Astrocyte (in vitro differentiated cells and primary cell): ENCODE measurements around the gene MOCS3. TPM values are rescaled to one million over a fixed set of nuclear protein-coding genes. Genes with fewer than 3 reads are reported as not detected.
A peak's percentile ranks its signal among the peaks of the same experiment; 100 is the strongest.

ENCODE experiments used
- DNase-seq: peaks from one replicate; pipeline ENCODE4 v3.0.0-alpha.2; 2010; ENCODE audit warnings: low read depth
- FAIRE-seq: peaks from 2 replicates; lab custom pipeline; 2011; peaks lifted over from hg19 to GRCh38; lab: Jason Lieb, UNC
- H2AFZ ChIP-seq: 2 replicates; pipeline ENCODE4 v1.6.0; 2012; ENCODE audit warnings: low read depth, low read length, inconsistent platforms
- H3K27ac ChIP-seq: 2 replicates; pipeline ENCODE4 v1.5.1; 2011; ENCODE audit warnings: low read depth, low read length, inconsistent platforms
- H3K27me3 ChIP-seq: 2 replicates; pipeline ENCODE4 v1.6.0; 2011; ENCODE audit warnings: low read length, inconsistent platforms; ENCODE audit not compliant: insufficient read depth
- H3K36me3 ChIP-seq: 2 replicates; pipeline ENCODE4 v1.5.1; 2011; ENCODE audit warnings: low read length, inconsistent platforms; ENCODE audit not compliant: insufficient read depth
- H3K4me1 ChIP-seq: 2 replicates; pipeline ENCODE4 v1.5.1; 2011; ENCODE audit warnings: low read length, inconsistent platforms; ENCODE audit not compliant: insufficient read depth
- H3K4me2 ChIP-seq: 2 replicates; pipeline ENCODE4 v1.6.0; 2012; ENCODE audit warnings: low read length, inconsistent platforms
- H3K4me3 ChIP-seq: 2 replicates; pipeline ENCODE4 v1.5.1; 2011; ENCODE audit warnings: low read depth, mild to moderate bottlenecking, low read length, inconsistent platforms; ENCODE audit not compliant: insufficient read depth
- H3K79me2 ChIP-seq: 2 replicates; pipeline ENCODE4 v1.6.0; 2012; ENCODE audit warnings: mild to moderate bottlenecking, low read length, inconsistent platforms; ENCODE audit not compliant: insufficient read depth
- H3K9ac ChIP-seq: 2 replicates; pipeline ENCODE4 v1.6.0; 2012; ENCODE audit warnings: mild to moderate bottlenecking, low read length, inconsistent platforms
- H3K9me3 ChIP-seq: 2 replicates; pipeline ENCODE4 v1.5.1; 2012; ENCODE audit warnings: low read depth, mild to moderate bottlenecking, low read length, inconsistent platforms; ENCODE audit not compliant: insufficient read depth
- H4K20me1 ChIP-seq: 2 replicates; pipeline ENCODE4 v1.6.0; 2012; ENCODE audit warnings: low read length, inconsistent platforms; ENCODE audit not compliant: insufficient read depth
- H3K27ac Mint-ChIP-seq: one replicate; pipeline ENCODE4 v1.8.0; 2021; ENCODE audit warnings: mild to moderate bottlenecking, mixed read lengths; ENCODE audit not compliant: unreplicated experiment
- H3K27me3 Mint-ChIP-seq: one replicate; pipeline ENCODE4 v1.8.0; 2021; ENCODE audit warnings: low read depth, mixed read lengths; ENCODE audit not compliant: unreplicated experiment
- H3K36me3 Mint-ChIP-seq: one replicate; pipeline ENCODE4 v1.8.0; 2021; ENCODE audit warnings: low read depth, mixed read lengths; ENCODE audit not compliant: unreplicated experiment
- H3K4me1 Mint-ChIP-seq: one replicate; pipeline ENCODE4 v1.8.0; 2021; ENCODE audit warnings: low read depth, mixed read lengths; ENCODE audit not compliant: unreplicated experiment
- H3K4me3 Mint-ChIP-seq: one replicate; pipeline ENCODE4 v1.8.0; 2021; ENCODE audit warnings: mild to moderate bottlenecking, moderate library complexity, mixed read lengths; ENCODE audit not compliant: unreplicated experiment
- H3K9me3 Mint-ChIP-seq: one replicate; pipeline ENCODE4 v1.8.0; 2021; ENCODE audit warnings: mild to moderate bottlenecking, mixed read lengths; ENCODE audit not compliant: unreplicated experiment
- CTCF ChIP-seq: IDR thresholded peaks from 2 replicates; pipeline ENCODE4 v1.5.1; 2011; ENCODE audit warnings: low read depth, mild to moderate bottlenecking, inconsistent platforms, low read length, moderate library complexity; ENCODE audit not compliant: insufficient read depth
- EZH2 ChIP-seq: IDR thresholded peaks from 2 replicates; pipeline ENCODE4 v1.6.1; 2012; ENCODE audit warnings: mild to moderate bottlenecking, low read length, inconsistent platforms; ENCODE audit not compliant: insufficient read depth
- total RNA-seq: library from RNA; stranded (reverse); gene quantifications from 2 replicates; pipeline ENCODE4 v1.2.1, GENCODE V29; 2021

MOCS3 gene
- total RNA-seq, 1 donor from 2014 or later = 5.8 TPM

GRCh38 chr20:50993876-50994275 lies 35.3 kb downstream of the MOCS3 start:
- Histone ChIP-seq H3K9ac (no peak overlapping the region), H4K20me1 (no peaks in the 10 kb centered on the region), H3K27ac (no peak overlapping the region), H3K27me3 (no peaks in the 10 kb centered on the region), H3K4me1 (peaks cover 16% of the 10 kb centered on the region), H2AFZ (no peak overlapping the region), H3K9me3 (no peaks in the 10 kb centered on the region), H3K4me2 (no peak overlapping the region), H3K4me3 (no peak overlapping the region), H3K79me2 (no peaks in the 10 kb centered on the region), H3K36me3 (no peaks in the 10 kb centered on the region)
- FAIRE-seq (no peak), DNase-seq (no peak)
- TF ChIP-seq CTCF (no peak), EZH2 (no peak)
- Mint-ChIP-seq H3K27ac (no peak overlapping the region), H3K9me3 (no peaks in the 10 kb centered on the region), H3K27me3 (peaks cover 5% of the 10 kb centered on the region), H3K4me3 (no peak overlapping the region), H3K4me1 (peaks cover 8% of the 10 kb centered on the region), H3K36me3 (no peaks in the 10 kb centered on the region)

- Histone ChIP-seq H3K36me3 (no peaks in the 10 kb centered on the region), H3K4me1 (peaks cover 16% of the 10 kb centered on the region), H3K27ac (no peak overlapping the region), H2AFZ (no peak overlapping the region), H4K20me1 (no peaks in the 10 kb centered on the region), H3K4me3 (no peak overlapping the region), H3K4me2 (no peak overlapping the region), H3K9ac (no peak overlapping the region), H3K27me3 (no peaks in the 10 kb centered on the region), H3K79me2 (no peaks in the 10 kb centered on the region), H3K9me3 (no peaks in the 10 kb centered on the region)
- no peaks in the 10 kb centered on the region for H3K9me3 Mint-ChIP-seq
- no peak overlapping the region for H3K4me3 Mint-ChIP-seq
- DNase-seq = no peak
- FAIRE-seq = no peak
- peaks cover 2% of the 10 kb centered on the region for H3K36me3 Mint-ChIP-seq
- TF ChIP-seq EZH2 (no peak), CTCF (no peak)
- H3K27me3 Mint-ChIP-seq = peaks cover 12% of the 10 kb centered on the region
- no peak overlapping the region for H3K27ac Mint-ChIP-seq
- peaks cover 6% of the 10 kb centered on the region for H3K4me1 Mint-ChIP-seq
Measured at GRCh38 chr20:50995506-50995905, 36.9 kb downstream of the MOCS3 start.

- H3K27me3 Mint-ChIP-seq = peaks cover 20% of the 10 kb centered on the region
- peaks cover 6% of the 10 kb centered on the region for H3K4me1 Mint-ChIP-seq
- Histone ChIP-seq H3K27ac (no peak overlapping the region), H3K4me3 (no peak overlapping the region), H4K20me1 (peaks cover 7% of the 10 kb centered on the region), H3K79me2 (no peaks in the 10 kb centered on the region), H3K9ac (no peak overlapping the region), H3K9me3 (no peaks in the 10 kb centered on the region), H3K4me1 (peaks cover 10% of the 10 kb centered on the region), H3K36me3 (no peaks in the 10 kb centered on the region), H3K4me2 (peak overlapping the region; percentile 10), H2AFZ (no peak overlapping the region), H3K27me3 (no peaks in the 10 kb centered on the region)
- no peak overlapping the region for H3K4me3 Mint-ChIP-seq
- no peak overlapping the region for H3K27ac Mint-ChIP-seq
- no peaks in the 10 kb centered on the region for H3K9me3 Mint-ChIP-seq
- FAIRE-seq (no peak), DNase-seq (peak; percentile 60)
- peaks cover 6% of the 10 kb centered on the region for H3K36me3 Mint-ChIP-seq
- no peak for TF ChIP-seq CTCF
- no peak for TF ChIP-seq EZH2
Measured at GRCh38 chr20:50996901-50997865, 38.6 kb downstream of the MOCS3 start.
